ENCODE measurements around the gene PTPRD. TPM values are rescaled to one million over a fixed set of nuclear protein-coding genes. Genes with fewer than 3 reads are reported as not detected.

Gene PTPRD
- total and polyA plus RNA-seq, 2 donors (not counting 1 experiment from before 2014, with no cell fraction given): not detected

DNA sequence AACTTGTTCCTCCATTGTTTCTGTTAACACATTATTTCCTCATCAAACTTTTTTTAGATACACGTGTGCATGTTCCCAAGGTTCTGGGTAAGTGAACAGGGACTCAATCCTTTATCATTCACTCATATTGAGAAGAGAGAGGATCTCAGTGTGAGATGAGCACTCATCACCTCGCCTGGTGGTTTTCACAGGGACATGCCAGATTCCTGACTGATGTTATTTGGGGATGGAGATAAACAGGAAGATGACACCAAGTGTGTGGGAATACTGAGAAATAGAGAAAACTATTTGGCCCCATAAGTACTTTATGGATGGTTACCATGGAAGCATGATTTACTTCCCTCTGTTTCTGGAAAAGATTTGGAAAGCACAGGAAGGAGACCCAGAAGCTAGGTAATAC lies 2279.9 kb downstream of the PTPRD start:
- peaks cover 4% of the 10 kb centered on the region for H3K27me3 Mint-ChIP-seq

GRCh38 chr9:8332331-8332650 lies 2280.5 kb downstream of the PTPRD start:
- Mint-ChIP-seq H3K4me3 (no peak overlapping the region), H3K27me3 (peaks cover 4% of the 10 kb centered on the region), H3K27ac (no peak overlapping the region), H3K4me1 (peaks cover 3% of the 10 kb centered on the region), H3K9me3 (ENCODE audit: insufficient read depth) (peaks cover 2% of the 10 kb centered on the region)
- Histone ChIP-seq H4K20me1 (ENCODE audit: control insufficient read depth, insufficient read depth, low read length, poor library complexity, severe bottlenecking) (no peaks in the 10 kb centered on the region), H3K4me3 (ENCODE audit: control extremely low read depth in 1 of 5, extremely low read depth in 1 of 5, insufficient read depth in 1 of 5, low read depth in 2 of 5, low read length in 4 of 5) (no peak overlapping the region), H3K27ac (ENCODE audit: low read length in 2 of 2) (no peak overlapping the region), H3K27me3 (replicated peaks in 1 of 4; ENCODE audit: control extremely low read depth in 1 of 4, control insufficient read depth in 3 of 4, insufficient read depth in 4 of 4, low read length in 3 of 4) (no peaks in the 10 kb centered on the region), H2AFZ (ENCODE audit: insufficient read depth, low read depth, low read length, poor library complexity, severe bottlenecking) (no peak overlapping the region), H3K4me2 (replicated peaks; ENCODE audit: low read depth, low read length, poor library complexity, severe bottlenecking) (no peak overlapping the region), H3K79me2 (ENCODE audit: control insufficient read depth, insufficient read depth, low read length) (no peaks in the 10 kb centered on the region), H3K9me3 (ENCODE audit: control extremely low read depth in 1 of 3, control insufficient read depth in 2 of 3, insufficient read depth in 1 of 3, low read length in 2 of 3) (peaks cover 0 to 9% (median 0%) of the 10 kb centered on the region in 3 donors), H3K9ac (ENCODE audit: low read length) (no peak overlapping the region), H3K4me1 (ENCODE audit: control insufficient read depth in 2 of 2, insufficient read depth in 2 of 2, low read length in 2 of 2) (no peaks in the 10 kb centered on the region), H3K36me3 (replicated peaks in 1 of 2; ENCODE audit: control extremely low read depth in 1 of 2, control insufficient read depth in 1 of 2, extremely low read depth in 1 of 2, insufficient read depth in 2 of 2, low read length in 1 of 2) (no peaks in the 10 kb centered on the region)
- no peak for DNase-seq
- WGBS (ENCODE audit: insufficient coverage): 60% methylated on average over 1 of the region's 2 CpGs
- no peak for ATAC-seq (ENCODE audit: low read depth)
- ChIA-PET POLR2A (no interaction called here), CTCF (no interaction called here)
- TF ChIP-seq EZH2 (IDR thresholded peaks at IDR 0.05; ENCODE audit: borderline replicate concordance, insufficient read depth, low read depth, low read length, poor library complexity, severe bottlenecking): no peak
- TF ChIP-seq CTCF (IDR thresholded peaks at IDR 0.05): no peak
- intact Hi-C loops (cut with micrococcal nuclease): no loop called here

More for the DNA sequence above, 2279.9 kb downstream of the PTPRD start:
- no peak overlapping the region for H3K4me2 ChIP-seq (replicated peaks; ENCODE audit: low read depth, low read length, poor library complexity, severe bottlenecking)
- no peaks in the 10 kb centered on the region for H3K36me3 ChIP-seq (replicated peaks in 1 of 2; ENCODE audit: control extremely low read depth in 1 of 2, control insufficient read depth in 1 of 2, extremely low read depth in 1 of 2, insufficient read depth in 2 of 2, low read length in 1 of 2)
- Mint-ChIP-seq H3K9me3 (ENCODE audit: insufficient read depth) (peaks cover 2% of the 10 kb centered on the region), H3K4me3 (no peak overlapping the region), H3K4me1 (peaks cover 3% of the 10 kb centered on the region), H3K27ac (no peak overlapping the region)
- H3K79me2 ChIP-seq (ENCODE audit: control insufficient read depth, insufficient read depth, low read length): no peaks in the 10 kb centered on the region
- no peak for ATAC-seq (ENCODE audit: low read depth)
- intact Hi-C loops (cut with micrococcal nuclease): no loop called here
- H3K4me3 ChIP-seq (ENCODE audit: control extremely low read depth in 1 of 5, extremely low read depth in 1 of 5, insufficient read depth in 1 of 5, low read depth in 2 of 5, low read length in 4 of 5): no peak overlapping the region
- H3K27me3 ChIP-seq (replicated peaks in 1 of 4; ENCODE audit: control extremely low read depth in 1 of 4, control insufficient read depth in 3 of 4, insufficient read depth in 4 of 4, low read length in 3 of 4): no peaks in the 10 kb centered on the region
- H3K9me3 ChIP-seq (ENCODE audit: control extremely low read depth in 1 of 3, control insufficient read depth in 2 of 3, insufficient read depth in 1 of 3, low read length in 2 of 3): peaks cover 0 to 9% (median 0%) of the 10 kb centered on the region in 3 donors
- no peak for TF ChIP-seq CTCF (IDR thresholded peaks at IDR 0.05)
- no peak for TF ChIP-seq EZH2 (IDR thresholded peaks at IDR 0.05; ENCODE audit: borderline replicate concordance, insufficient read depth, low read depth, low read length, poor library complexity, severe bottlenecking)
- no peak for DNase-seq
- ChIA-PET CTCF (no interaction called here), POLR2A (no interaction called here)
- no peak overlapping the region for H3K9ac ChIP-seq (ENCODE audit: low read length)
- no peaks in the 10 kb centered on the region for H4K20me1 ChIP-seq (ENCODE audit: control insufficient read depth, insufficient read depth, low read length, poor library complexity, severe bottlenecking)
- WGBS (ENCODE audit: insufficient coverage): 78% methylated on average over 1 of the region's 2 CpGs
- no peak overlapping the region for H3K27ac ChIP-seq (ENCODE audit: low read length in 2 of 2)
- no peaks in the 10 kb centered on the region for H3K4me1 ChIP-seq (ENCODE audit: control insufficient read depth in 2 of 2, insufficient read depth in 2 of 2, low read length in 2 of 2)
- no peak overlapping the region for H2AFZ ChIP-seq (ENCODE audit: insufficient read depth, low read depth, low read length, poor library complexity, severe bottlenecking)

Data from B cell (primary cell).